KMS-11 (cell line): ENCODE data around the gene EGFL7.

ENCODE experiments used
- H2AFZ ChIP-seq: fragments of 200-600 bp; sonication (generic); 2 replicates; pipeline ENCODE4 v1.6.1; 2016; ENCODE audit warnings: antibody characterized with exemption, mixed run types, low read depth
- H3K27ac ChIP-seq: fragments of 200-600 bp; sonication (generic); 2 replicates; pipeline ENCODE4 v1.6.1; 2016; ENCODE audit warnings: mild to moderate bottlenecking, mixed run types
- H3K27me3 ChIP-seq: fragments of 200-600 bp; sonication (generic); 2 replicates; pipeline ENCODE4 v1.6.1; 2017; ENCODE audit warnings: mild to moderate bottlenecking, low read depth, mixed run types, moderate library complexity; ENCODE audit not compliant: insufficient read depth
- H3K36me3 ChIP-seq: fragments of 200-600 bp; sonication (generic); 2 replicates; pipeline ENCODE4 v1.6.1; 2017; ENCODE audit warnings: mild to moderate bottlenecking, mixed run types; ENCODE audit not compliant: insufficient read depth
- H3K4me1 ChIP-seq: fragments of 200-600 bp; sonication (generic); 2 replicates; pipeline ENCODE4 v1.6.1; 2016; ENCODE audit warnings: mild to moderate bottlenecking, low read depth, mixed run types; ENCODE audit not compliant: poor library complexity, severe bottlenecking
- H3K4me2 ChIP-seq: fragments of 200-600 bp; sonication (generic); 2 replicates; pipeline ENCODE4 v1.7.0; 2016; ENCODE audit warnings: mild to moderate bottlenecking, mixed run types
- H3K4me3 ChIP-seq: fragments of 200-600 bp; sonication (generic); IDR thresholded peaks from 2 replicates; pipeline ENCODE4 v1.6.1; 2017; ENCODE audit warnings: low read depth, low read length, mixed read lengths; ENCODE audit not compliant: insufficient read depth
- H3K79me2 ChIP-seq: fragments of 200-600 bp; sonication (generic); 2 replicates; pipeline ENCODE4 v1.6.1; 2016; ENCODE audit warnings: low read depth, mixed run types; ENCODE audit not compliant: insufficient read depth
- H3K9ac ChIP-seq: fragments of 200-600 bp; sonication (generic); 2 replicates; pipeline ENCODE4 v1.6.1; 2016; ENCODE audit warnings: mild to moderate bottlenecking, mixed run types
- H4K20me1 ChIP-seq: fragments of 200-600 bp; sonication (generic); 2 replicates; pipeline ENCODE4 v1.6.1; 2016; ENCODE audit warnings: mild to moderate bottlenecking, mixed run types; ENCODE audit not compliant: insufficient read depth
- TF ChIP-seq, protein P1 (sequence below): fragments of 200-600 bp; sonication (generic); conservative IDR thresholded peaks from 2 replicates; pipeline ENCODE4 v1.6.1; 2017; ENCODE audit warnings: low read depth, mild to moderate bottlenecking, antibody characterized with exemption, low read length, moderate library complexity, mixed read lengths

Gene EGFL7

DNA sequence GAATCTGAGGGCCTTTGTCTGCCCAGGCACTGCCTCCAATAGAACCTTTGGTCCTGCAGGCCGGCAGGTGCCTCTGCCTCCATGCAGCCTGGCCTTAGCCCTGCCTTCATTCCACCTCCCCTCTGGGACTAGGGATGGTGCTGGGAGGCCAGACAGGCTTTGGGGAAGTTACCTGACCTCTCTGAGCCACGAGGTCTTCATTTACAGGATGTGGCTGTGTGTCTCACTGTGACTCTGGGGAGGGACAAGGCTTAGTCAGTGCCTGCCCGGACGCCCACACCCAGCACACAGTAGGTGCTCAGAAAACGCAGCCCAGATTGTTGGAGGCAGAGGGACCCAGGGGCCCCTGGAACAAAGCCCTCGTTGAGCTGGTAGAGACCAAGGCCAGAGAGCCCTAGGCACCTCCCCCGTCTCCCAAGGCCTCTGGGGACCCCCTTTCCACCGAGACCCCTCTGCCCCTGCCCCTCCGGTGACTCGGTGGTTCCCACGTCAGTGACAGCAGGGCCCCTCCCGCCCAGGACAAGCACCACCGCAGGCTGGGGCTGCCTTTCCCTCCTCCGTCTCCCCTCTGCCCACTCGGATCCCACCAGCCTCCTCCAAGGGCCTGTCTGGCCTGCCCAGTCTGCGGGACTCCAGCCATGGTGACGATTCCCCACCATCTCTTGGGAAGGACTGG is 46.9 kb upstream of the EGFL7 start:
- H3K36me3 ChIP-seq: no peaks in the 10 kb centered on the region
- H2AFZ ChIP-seq: no peak overlapping the region
- H3K27me3 ChIP-seq: peaks cover 96% of the 10 kb centered on the region
- no peaks in the 10 kb centered on the region for H3K4me1 ChIP-seq
- H4K20me1 ChIP-seq: no peaks in the 10 kb centered on the region
- H3K9ac ChIP-seq: no peak overlapping the region
- no peak overlapping the region for H3K4me2 ChIP-seq
- TF ChIP-seq, protein P1, sequence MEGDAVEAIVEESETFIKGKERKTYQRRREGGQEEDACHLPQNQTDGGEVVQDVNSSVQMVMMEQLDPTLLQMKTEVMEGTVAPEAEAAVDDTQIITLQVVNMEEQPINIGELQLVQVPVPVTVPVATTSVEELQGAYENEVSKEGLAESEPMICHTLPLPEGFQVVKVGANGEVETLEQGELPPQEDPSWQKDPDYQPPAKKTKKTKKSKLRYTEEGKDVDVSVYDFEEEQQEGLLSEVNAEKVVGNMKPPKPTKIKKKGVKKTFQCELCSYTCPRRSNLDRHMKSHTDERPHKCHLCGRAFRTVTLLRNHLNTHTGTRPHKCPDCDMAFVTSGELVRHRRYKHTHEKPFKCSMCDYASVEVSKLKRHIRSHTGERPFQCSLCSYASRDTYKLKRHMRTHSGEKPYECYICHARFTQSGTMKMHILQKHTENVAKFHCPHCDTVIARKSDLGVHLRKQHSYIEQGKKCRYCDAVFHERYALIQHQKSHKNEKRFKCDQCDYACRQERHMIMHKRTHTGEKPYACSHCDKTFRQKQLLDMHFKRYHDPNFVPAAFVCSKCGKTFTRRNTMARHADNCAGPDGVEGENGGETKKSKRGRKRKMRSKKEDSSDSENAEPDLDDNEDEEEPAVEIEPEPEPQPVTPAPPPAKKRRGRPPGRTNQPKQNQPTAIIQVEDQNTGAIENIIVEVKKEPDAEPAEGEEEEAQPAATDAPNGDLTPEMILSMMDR: no peak
- no peak overlapping the region for H3K4me3 ChIP-seq
- H3K79me2 ChIP-seq: no peaks in the 10 kb centered on the region
- H3K27ac ChIP-seq: no peak overlapping the region

DNA sequence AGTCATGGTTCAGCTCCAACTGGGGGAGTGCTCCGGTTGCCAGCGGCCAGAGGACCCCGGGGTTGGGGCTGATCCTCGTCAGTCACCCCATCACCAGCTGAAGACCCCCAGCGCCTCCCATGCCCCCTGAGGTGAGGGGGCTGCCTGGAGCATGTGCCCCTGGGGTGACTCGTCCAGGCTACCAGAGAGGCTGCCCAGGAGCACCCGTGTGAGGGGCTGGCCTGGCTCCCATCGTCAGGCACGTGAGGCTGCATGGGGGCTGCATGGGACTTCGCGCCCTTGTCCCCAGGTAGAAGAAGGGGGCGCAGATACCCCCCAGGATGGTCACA is 46.4 kb upstream of the EGFL7 start:
- TF ChIP-seq, protein P1: no peak
- Histone ChIP-seq H3K27me3 (peaks cover 100% of the 10 kb centered on the region), H3K27ac (no peak overlapping the region), H3K36me3 (no peaks in the 10 kb centered on the region), H3K9ac (no peak overlapping the region), H3K4me1 (no peaks in the 10 kb centered on the region), H3K4me3 (no peak overlapping the region), H3K79me2 (no peaks in the 10 kb centered on the region), H3K4me2 (no peak overlapping the region), H2AFZ (no peak overlapping the region), H4K20me1 (no peaks in the 10 kb centered on the region)

DNA sequence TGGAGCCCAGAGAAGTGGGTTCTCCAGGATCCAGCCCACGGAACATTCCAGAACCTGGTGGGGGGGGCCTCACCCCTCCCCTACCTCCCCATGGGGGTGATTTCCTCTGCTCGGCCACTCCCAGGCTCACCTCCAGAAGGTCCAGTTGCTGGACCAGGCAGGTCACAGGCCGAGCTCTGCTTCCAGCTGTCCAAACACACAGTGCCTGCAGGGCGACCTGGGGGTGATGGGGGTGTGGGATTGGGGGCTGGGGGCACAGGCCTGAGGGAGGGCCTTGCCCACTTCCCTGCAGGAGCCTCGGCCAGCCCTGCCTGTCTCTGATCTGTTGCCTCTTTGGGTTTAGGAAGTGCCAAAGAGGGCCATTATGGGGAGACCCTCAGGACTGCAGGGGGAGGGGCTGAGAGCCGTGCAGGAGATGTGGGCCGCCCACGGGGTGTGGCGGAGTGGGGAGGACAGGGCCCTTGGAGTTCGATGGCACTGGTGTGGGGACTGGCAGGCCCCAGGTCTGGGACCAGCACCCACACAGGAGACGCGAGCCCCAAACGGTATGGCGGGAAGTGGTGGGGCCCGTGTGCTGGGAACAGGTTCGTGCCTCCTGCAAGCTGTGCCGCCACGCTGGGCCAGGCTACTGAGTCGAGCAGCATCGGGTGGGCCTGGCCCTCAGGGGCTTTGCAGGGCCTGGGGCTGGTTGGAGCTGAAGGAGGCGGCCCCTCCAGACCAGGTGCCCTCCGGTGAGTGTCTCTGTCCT is 45.6 kb upstream of the EGFL7 start:
- H4K20me1 ChIP-seq: no peaks in the 10 kb centered on the region
- no peak overlapping the region for H3K4me3 ChIP-seq
- peaks cover 100% of the 10 kb centered on the region for H3K27me3 ChIP-seq
- H3K4me2 ChIP-seq: no peak overlapping the region
- TF ChIP-seq, protein P1: no peak
- no peak overlapping the region for H3K9ac ChIP-seq
- no peak overlapping the region for H2AFZ ChIP-seq
- no peaks in the 10 kb centered on the region for H3K4me1 ChIP-seq
- no peak overlapping the region for H3K27ac ChIP-seq
- no peaks in the 10 kb centered on the region for H3K36me3 ChIP-seq
- no peaks in the 10 kb centered on the region for H3K79me2 ChIP-seq

DNA sequence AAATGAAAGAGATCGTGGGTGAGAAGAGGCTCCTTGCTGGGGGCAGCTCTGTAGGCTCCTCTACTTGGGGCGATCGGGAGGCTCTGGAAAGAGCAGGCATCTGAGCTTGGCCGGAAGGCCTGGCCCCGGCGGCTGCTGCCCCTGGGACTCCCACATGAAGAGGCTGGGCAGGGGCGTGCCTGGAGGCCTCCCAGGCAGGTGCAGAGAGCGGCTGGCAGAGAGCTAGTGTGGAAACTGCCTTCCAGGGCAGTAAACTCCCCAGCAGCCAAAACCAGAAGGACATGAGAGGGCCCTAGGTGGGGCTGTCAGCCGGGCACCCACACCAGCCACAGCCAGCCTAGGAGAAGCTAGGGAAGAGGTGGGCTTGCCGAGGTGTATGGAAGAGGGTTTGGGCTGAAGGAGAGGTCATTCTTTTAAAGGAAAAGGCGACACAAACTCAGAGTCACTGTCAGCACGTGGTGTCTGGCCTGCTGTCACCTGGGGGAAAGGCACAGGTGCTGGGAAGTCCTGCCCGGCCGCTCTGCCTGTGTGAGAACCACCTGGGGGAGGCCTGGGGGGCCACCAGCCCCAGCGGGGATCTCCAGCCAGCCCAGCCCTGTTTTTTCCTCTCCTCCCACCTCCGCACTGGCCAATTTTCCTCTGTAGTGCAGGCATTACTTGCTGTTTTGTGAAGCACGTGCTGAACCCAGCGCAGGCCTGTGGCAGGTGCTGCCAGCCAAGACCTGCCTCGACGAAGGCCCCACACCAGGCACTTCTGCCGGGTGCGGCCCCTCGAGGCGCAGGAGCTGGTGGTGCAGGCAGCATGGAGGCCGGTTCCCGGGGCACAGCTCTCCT is 44.8 kb upstream of the EGFL7 start:
- Histone ChIP-seq H3K9ac (no peak overlapping the region), H4K20me1 (no peaks in the 10 kb centered on the region), H3K4me3 (no peak overlapping the region), H2AFZ (no peak overlapping the region), H3K4me1 (no peaks in the 10 kb centered on the region), H3K4me2 (no peak overlapping the region), H3K36me3 (no peaks in the 10 kb centered on the region), H3K27ac (no peak overlapping the region), H3K79me2 (no peaks in the 10 kb centered on the region), H3K27me3 (peaks cover 100% of the 10 kb centered on the region)
- TF ChIP-seq, protein P1: no peak
